ENCODE measurements around the gene SYP. TPM values are rescaled to one million over a fixed set of nuclear protein-coding genes. Genes with fewer than 3 reads are reported as not detected.

The SYP gene
- total RNA-seq, 1 experiment from 2014 or later, result 0.05 TPM

Other genes starting within 250 kb of the SYP start
- 26.4 and 31.5 TPM in 2 replicates for gene OTUD5, start 242.6 kb downstream of the SYP start, total RNA-seq (2014; rRNA removed; shearing (Covaris generic))
- 0.67 and 0.91 TPM in 2 replicates for gene KCND1, start 228.3 kb downstream of the SYP start, total RNA-seq (2014; rRNA removed; shearing (Covaris generic))
- gene GRIPAP1, start 197.9 kb downstream of the SYP start, total RNA-seq (2014; rRNA removed; shearing (Covaris generic)), result 15.9 and 18.3 TPM in 2 replicates
- gene TFE3, start 156.8 kb downstream of the SYP start, total RNA-seq (2014; rRNA removed; shearing (Covaris generic)), result 49.8 and 64.1 TPM in 2 replicates
- 0.14 TPM in 1 of 2 replicates, not detected in the other for gene CCDC120, start 141.2 kb downstream of the SYP start, total RNA-seq (2014; rRNA removed; shearing (Covaris generic))
- 11.7 and 12.6 TPM in 2 replicates for gene PRAF2, start 126.2 kb downstream of the SYP start, total RNA-seq (2014; rRNA removed; shearing (Covaris generic))
- 47.5 and 64.6 TPM in 2 replicates for gene WDR45, start 120.3 kb downstream of the SYP start, total RNA-seq (2014; rRNA removed; shearing (Covaris generic))
- gene GPKOW, start 76.5 kb downstream of the SYP start, total RNA-seq (2014; rRNA removed; shearing (Covaris generic)), result 41.9 and 42.4 TPM in 2 replicates
- gene MAGIX, start 37.4 kb downstream of the SYP start, total RNA-seq (2014; rRNA removed; shearing (Covaris generic)), result 0.36 and 1.8 TPM in 2 replicates
- gene PLP2, start 28.3 kb downstream of the SYP start, total RNA-seq (2014; rRNA removed; shearing (Covaris generic)), result 70.3 and 80.8 TPM in 2 replicates
- 2.8 and 2.9 TPM in 2 replicates for gene PRICKLE3, start 13.8 kb downstream of the SYP start, total RNA-seq (2014; rRNA removed; shearing (Covaris generic))
- not detected in 2 replicates for gene CACNA1F, start 33.1 kb upstream of the SYP start, total RNA-seq (2014; rRNA removed; shearing (Covaris generic))
- 15.0 and 16.8 TPM in 2 replicates for gene CCDC22, start 35.3 kb upstream of the SYP start, total RNA-seq (2014; rRNA removed; shearing (Covaris generic))
- not detected in 2 replicates for gene FOXP3, start 64.5 kb upstream of the SYP start, total RNA-seq (2014; rRNA removed; shearing (Covaris generic))
- 8.0 and 11.1 TPM in 2 replicates for gene PPP1R3F, start 69.6 kb upstream of the SYP start, total RNA-seq (2014; rRNA removed; shearing (Covaris generic))
- gene GAGE10, start 103.5 kb upstream of the SYP start, total RNA-seq (2014; rRNA removed; shearing (Covaris generic)), result not detected in 2 replicates
- not detected in 2 replicates for gene GAGE12J, start 121.8 kb upstream of the SYP start, total RNA-seq (2014; rRNA removed; shearing (Covaris generic))
- 6.7 TPM in 1 of 2 replicates, not detected in the other for gene GAGE13, start 131.4 kb upstream of the SYP start, total RNA-seq (2014; rRNA removed; shearing (Covaris generic))

Data from A172 (cell line).